HG03378 (cell line): Measurements from ENCODE around the gene MINK1.
"Not testable (repeated sequence)": the region's sequence is repeated elsewhere in the genome, so short reads cannot be mapped to it uniquely, and the experiment has no call there.

Source experiments
- ATAC-seq: cut with Tn5 transposase; IDR thresholded peaks from one replicate; pipeline ENCODE4 v1.9.1; 2021; ENCODE audit warnings: mild to moderate bottlenecking, moderate library complexity; ENCODE audit not compliant: unreplicated experiment

MINK1 gene

DNA sequence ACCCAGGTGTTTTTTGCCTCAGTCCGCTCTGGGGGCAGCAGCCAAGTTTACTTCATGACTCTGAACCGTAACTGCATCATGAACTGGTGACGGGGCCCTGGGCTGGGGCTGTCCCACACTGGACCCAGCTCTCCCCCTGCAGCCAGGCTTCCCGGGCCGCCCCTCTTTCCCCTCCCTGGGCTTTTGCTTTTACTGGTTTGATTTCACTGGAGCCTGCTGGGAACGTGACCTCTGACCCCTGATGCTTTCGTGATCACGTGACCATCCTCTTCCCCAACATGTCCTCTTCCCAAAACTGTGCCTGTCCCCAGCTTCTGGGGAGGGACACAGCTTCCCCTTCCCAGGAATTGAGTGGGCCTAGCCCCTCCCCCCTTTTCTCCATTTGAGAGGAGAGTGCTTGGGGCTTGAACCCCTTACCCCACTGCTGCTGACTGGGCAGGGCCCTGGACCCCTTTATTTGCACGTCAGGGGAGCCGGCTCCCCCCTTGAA, 64.1 kb downstream of the MINK1 start:
- ATAC-seq, result no peak

- no peak for ATAC-seq
These were observed 64.6 kb downstream of the MINK1 start for GRCh38 chr17:4897785-4898184.

DNA sequence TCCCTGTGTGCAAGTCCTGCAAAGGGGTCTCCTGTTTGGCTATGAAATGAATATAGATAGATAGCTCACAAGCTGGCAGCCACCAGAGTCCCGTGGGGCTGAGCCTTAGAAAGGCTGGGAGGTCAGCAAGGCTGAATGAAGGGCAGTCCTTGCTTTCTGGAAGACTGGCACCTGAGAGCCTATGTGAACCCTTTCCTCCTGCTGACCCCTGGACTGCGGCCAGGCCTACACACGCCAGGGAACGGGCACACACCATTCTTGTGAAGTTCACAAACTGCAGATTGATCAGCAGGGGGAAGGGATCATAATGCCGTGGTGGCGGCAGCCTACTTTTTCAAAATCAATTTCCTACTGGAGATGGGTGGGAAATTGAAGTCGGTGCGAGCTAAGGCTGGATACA, 65.2 kb downstream of the MINK1 start:
- no peak for ATAC-seq

DNA sequence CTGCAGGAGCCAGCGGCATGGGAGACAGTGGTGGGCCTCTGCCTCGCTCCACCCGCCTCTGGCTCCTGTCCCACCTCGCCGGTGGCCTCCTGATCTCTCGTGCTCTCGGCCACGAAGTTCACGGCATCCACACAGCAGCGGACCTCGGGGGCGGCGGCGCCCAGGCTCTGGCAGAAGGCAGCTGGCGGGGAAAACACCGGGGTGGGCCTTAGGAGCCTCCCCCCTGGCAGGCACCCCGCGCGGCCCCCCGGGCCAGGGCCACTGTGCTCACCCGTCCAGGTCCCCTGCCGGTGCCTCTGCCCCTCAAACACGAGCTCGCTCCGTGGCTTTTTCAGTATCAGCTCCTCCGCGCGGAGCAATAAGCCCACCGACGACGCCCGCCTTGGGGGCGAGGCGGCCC, 65.8 kb downstream of the MINK1 start:
- no peak for ATAC-seq

DNA sequence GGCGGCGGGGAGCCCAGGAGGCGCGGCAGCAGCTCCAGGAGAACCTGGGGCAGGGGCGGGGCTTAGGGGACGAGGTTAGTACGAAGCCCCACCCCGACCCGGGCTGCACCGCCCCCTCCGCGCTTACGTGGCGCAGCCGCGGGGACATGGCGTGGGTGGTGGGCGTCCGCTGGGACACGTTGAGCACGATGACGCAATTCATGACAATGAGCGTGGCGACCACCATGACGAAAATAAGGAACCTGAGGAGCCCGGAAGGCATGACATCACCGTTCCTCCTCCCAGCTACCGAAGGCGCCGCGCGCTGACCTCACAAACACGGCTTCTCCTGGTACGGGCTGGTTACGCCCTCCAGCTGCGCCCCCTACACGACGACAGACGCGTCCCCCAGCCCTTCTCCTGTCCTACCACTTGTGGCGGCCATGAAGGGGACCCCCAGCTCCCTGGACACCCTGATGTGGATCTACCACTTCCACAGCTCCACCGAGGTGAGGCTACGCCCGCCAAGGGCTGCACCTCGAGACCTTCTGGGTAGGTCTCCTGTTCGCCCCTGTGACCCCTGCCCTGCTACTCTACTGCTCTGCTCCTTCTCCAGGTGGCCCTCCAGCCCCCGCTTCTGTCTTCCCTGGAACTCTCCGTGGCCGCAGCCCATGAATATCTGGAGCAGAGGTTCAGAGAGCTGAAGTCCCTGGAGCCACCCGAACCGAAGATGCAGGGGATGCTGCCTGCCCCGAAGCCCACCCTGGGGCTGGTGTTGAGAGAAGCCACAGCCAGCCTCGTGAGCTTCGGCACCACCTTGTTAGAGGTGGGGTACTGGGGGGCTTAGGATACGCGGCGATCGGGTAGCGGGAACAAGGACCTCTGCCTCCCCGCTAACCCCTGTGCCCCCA, 66.4 kb downstream of the MINK1 start, which contains the start of gene C17orf107:
Gene C17orf107 (plus strand): TSS at position 196 of the 890 bp plus-strand sequence. CDS start 227 bp downstream, at position 423.
- peak; percentile 40 for ATAC-seq

- ATAC-seq, result no peak
These were observed 67.3 kb downstream of the MINK1 start for GRCh38 chr17:4900231-4901107.

DNA sequence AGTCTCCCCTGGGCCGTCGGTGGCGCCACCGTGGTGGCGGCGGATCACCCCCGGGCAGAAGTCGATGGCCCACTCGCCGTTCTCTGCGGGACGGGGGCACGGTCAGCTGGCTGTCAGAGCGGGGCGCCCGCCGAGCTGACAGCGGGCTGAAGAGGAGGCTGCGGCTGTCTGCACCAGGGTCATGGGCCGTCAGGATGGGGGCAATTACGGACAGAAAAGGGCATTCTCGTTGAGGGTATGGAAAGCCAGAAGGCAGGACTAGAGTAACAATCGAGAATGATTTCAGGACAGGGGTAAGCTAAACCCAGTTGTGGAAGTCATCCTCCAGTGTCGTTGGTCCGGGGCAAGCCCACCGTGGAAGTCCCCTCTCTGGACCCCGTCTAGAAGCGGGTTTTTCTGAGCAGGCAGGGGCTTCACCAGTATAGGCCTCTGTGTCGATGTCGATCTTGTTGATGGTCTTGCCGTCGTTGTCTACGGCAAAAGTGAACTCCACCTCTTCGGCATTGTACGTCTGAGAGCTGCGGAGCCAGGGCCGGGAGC, 68.0 kb downstream of the MINK1 start:
- no peak for ATAC-seq

GRCh38 chr17:4901648-4902344, 68.7 kb downstream of the MINK1 start:
- ATAC-seq, result no peak

DNA sequence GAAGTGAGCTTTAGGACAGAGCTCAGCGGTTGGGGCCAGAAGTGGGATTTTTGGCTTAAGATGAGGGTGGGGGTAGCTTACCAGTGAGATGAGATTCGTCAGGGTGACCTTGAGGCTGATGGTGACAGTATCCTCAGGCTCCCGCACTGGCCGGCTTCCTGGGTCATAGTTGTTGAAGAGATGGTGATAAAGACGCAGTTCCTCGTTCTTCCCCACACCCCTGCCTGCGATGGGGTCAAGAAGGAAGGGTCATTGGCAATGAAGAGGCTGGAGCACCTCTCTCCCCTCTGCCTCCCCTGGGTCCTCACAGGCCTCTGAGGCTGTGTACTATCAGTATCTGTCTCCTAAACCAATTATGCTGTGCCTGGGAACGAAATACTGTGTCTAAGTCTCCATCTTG, 69.4 kb downstream of the MINK1 start:
- ATAC-seq, result no peak

DNA sequence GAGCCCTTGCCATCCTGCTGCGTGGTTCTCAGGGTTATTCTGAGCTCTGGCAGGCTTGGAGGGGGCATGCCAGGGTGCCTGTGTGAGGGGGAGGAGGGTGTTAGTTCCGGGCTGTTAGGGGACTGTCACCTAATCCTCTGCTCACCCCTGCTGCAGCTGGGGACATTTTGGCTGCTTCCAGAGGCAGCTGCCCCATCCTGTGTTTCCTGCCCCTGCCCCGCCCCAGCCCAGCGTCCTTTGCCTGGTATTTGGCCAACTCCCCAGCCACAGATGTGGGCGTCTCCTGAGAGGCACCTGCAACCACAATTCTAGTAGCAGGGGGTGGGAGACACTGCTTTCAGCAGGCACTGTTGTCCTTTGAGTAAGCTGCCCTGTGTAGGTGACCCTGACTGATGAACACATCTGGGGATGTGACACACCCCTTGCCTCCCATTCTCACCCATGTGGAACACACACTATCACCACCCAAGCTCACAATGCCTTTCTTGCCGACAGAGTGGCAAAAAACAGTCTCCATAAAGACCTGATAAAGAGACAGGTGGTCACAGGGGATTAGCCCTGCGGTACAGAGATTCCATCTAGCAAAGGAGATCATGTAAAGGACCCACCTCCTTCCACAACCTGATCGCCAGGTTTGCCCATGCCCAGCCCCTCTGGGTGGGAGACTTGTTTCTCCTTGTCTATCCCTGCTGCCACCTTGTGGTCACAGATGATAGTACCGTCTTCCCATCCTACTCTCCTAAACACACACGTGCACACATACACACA, 70.1 kb downstream of the MINK1 start, which contains the start of gene CHRNE:
Gene CHRNE (minus strand): TSS at position 48 of the 768 bp plus-strand sequence. CDS start 35 bp downstream, at position 13.
- no peak for ATAC-seq

- not testable (repeated sequence) for ATAC-seq
These were observed 73.5 kb downstream of the MINK1 start for GRCh38 chr17:4906642-4907041.

GRCh38 chr17:4908301-4908700, 75.2 kb downstream of the MINK1 start:
- ATAC-seq, result no peak

GRCh38 chr17:4908711-4909496, 75.8 kb downstream of the MINK1 start:
- no peak for ATAC-seq

DNA sequence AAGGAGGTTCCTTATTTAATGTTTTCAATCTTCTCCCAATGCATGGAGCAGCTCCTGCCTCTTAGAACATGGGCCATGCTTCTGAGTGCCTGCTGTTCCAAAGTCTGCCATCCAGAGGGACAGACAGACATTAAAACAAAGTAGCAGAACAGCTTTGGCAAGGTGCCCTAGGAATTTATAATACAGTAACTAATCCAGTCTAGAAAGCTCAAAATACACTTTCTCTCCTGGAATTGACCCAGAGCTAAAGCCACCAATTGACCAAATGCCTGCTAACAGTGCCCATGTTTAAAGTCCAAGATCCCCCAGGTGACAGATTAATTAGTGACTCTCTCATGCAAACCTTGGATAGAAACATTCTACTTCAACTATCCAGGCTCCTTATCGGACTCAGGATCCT, 80.9 kb downstream of the MINK1 start:
- no peak for ATAC-seq

DNA sequence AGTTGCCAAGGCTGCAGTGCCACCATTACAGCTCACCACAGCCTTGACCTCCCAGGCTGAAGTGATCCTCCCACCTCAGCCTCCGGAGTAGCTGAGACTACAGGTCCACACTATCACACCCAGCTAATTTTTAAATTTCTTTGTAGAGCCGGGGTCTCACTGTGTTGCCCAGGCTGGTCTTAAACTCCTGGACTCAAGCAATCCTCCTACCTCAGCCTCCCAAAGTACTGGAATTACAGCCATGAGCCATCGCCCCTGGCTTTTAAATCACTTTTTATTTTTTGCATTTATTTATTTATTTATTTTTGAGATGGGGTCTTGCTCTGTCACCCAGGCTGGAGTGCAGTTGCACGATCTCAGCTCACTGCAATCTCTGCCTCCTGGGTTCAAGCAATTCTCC, 81.4 kb downstream of the MINK1 start:
- not testable (repeated sequence) for ATAC-seq

DNA sequence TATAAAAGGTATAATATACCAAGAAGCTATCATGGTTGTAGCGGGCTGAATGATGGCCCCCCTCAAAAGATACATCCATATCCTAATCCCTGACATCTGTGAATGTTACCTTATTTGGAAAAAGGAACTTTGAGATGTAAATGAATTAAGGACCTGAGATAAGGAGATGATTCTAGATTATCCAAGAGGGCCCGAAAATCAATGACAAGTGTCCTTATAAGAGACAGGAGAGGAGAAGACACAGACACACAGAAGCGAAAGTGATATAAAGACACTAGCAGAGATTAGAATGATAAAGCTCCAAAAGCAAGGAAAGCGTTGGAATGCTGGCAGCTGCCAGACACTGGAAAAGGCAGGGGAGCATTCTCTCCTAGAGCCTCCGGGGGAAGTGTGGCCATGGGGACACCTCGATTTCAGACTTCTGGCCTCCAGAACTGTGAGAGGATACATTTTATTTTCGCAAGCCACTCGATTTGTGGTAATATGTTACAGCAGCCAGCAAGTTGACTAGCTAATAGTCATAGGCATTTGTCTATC, 86.4 kb downstream of the MINK1 start:
- ATAC-seq, result no peak

- ATAC-seq, result no peak
These were observed 87.4 kb downstream of the MINK1 start for GRCh38 chr17:4920351-4921048.

GRCh38 chr17:4921320-4921719, 88.2 kb downstream of the MINK1 start:
- ATAC-seq, result no peak
